ENCODE data around the gene SPATC1L. TPM values are rescaled to one million over a fixed set of nuclear protein-coding genes. Genes with fewer than 3 reads are reported as not detected.
"Not testable (repeated sequence)": the region's sequence is repeated elsewhere in the genome, so short reads cannot be mapped to it uniquely, and the experiment has no call there.

Gene SPATC1L
- total and polyA plus RNA-seq, 2 donors (not counting 3 experiments of a cell fraction or from before 2014, with no cell fraction given): 11.5 to 15.3 TPM

DNA sequence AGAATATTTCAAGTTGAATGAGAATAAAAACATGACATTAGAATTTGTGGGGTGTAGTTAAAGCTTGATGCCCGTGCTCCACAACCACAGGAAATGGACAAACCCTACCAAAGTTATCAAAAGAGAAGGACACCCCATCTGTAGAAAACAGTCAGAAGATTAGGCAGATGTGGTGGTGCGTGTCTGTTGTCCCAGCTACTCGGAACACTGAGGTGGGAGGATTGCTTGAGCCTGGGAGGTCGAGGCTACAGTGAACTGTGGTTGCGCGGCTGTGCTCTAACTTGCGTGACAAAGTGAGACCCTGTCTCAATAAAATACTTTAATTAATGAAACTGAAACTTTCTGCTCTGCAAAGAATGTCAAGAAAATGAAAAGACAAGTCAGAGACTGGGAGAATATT, 1.5 kb upstream of the SPATC1L start:
- intact Hi-C loops (cut with micrococcal nuclease) (loop anchor here (5.0 kb wide), 1 partner anchor 33 kb away; no protein-coding TSS in a partner anchor), dilution Hi-C loops (cut with MboI; ENCODE audit: extremely low pct_ligation_motif_present, low sequenced_read_pairs) (no loop called here)
- BruUV-seq (replicated peaks): no TSS peak
- Histone ChIP-seq H3K9ac (replicated peaks; ENCODE audit: extremely low read depth, insufficient read depth, low read length) (no peak overlapping the region), H3K36me3 (ENCODE audit: control insufficient read depth in 2 of 2, extremely low read depth in 1 of 2, insufficient read depth in 2 of 2, low read length in 2 of 2) (no peaks in the 10 kb centered on the region), H3K4me3 (replicated peaks in 1 of 3; ENCODE audit: insufficient read depth in 1 of 3, low read depth in 1 of 3, low read length in 3 of 3) (no peak overlapping the region), H3K27me3 (ENCODE audit: control insufficient read depth in 2 of 2, insufficient read depth in 2 of 2, low read length in 2 of 2) (no peaks in the 10 kb centered on the region), H3K79me2 (ENCODE audit: control insufficient read depth, insufficient read depth, low read length) (no peaks in the 10 kb centered on the region), H3K27ac (ENCODE audit: insufficient read depth, low read depth, low read length) (no peak overlapping the region), H3K9me1 (replicated peaks; ENCODE audit: control insufficient read depth, extremely low read depth, insufficient read depth, low read length) (no peaks in the 10 kb centered on the region), H4K20me1 (replicated peaks; ENCODE audit: control insufficient read depth, extremely low read depth, insufficient read depth, low read length) (no peaks in the 10 kb centered on the region), H3K4me2 (ENCODE audit: insufficient read depth, low read length) (no peak overlapping the region), H3K9me3 (replicated peaks; ENCODE audit: control insufficient read depth, insufficient read depth, low read length) (no peaks in the 10 kb centered on the region), H2AFZ (ENCODE audit: low read depth, low read length) (no peak overlapping the region), H3K4me1 (ENCODE audit: control insufficient read depth, extremely low read depth, insufficient read depth, low read length) (peaks cover 31% of the 10 kb centered on the region)
- ChIA-PET POLR2A (no interaction called here), CTCF (no interaction called here)
- no peak for FAIRE-seq
- DNase-seq (ENCODE audit: low read depth, low spot score): no peak
- TF ChIP-seq POLR2A (IDR thresholded peaks at IDR 0.05; ENCODE audit: low read depth, low read length) (no peak), POLR2AphosphoS5 (IDR thresholded peaks at IDR 0.05; ENCODE audit: insufficient read depth, low read depth, low read length) (no peak)

DNA sequence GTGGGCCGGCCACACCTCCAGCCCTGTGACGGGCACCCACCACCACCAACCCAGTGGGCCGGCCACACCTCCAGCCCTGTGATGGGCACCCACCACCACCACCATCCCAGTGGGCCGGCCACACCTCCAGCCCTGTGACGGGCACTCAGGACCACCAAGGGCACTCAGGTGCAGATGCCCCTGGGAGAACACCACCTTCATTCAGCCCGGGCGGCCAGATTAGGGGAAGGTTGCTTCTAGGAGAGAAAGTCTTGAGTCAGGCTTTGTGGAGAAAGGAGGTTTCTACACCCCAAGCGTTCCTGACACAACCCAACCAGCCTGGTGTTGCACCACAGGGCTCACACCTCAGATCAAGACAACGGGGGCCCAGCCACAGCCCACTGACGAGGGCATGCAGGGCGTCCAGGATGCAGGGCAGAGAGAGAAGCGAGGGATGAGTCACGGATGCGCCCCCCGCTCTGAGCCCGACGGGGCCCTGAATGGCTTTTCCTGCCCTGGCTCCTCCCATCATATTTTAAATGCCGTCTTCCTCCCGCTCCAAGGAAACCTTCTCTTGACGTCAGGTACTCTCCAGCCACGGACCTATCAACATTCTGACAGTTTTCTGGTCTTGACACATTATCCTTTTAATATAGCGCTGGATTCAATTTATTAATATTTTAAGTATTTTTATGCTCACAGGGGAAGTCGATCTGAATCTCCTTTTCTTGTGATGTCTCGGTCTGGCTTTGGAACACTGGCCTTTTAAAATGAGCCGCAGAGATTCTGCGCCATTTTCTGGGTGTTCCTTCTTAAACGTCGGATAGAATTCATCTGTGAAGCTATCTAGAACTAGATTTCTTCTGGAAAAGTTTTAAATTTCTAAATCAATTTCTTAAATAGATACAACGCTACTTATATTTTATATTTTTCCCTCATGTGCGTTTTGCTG, 631 bp upstream of the SPATC1L start:
- H3K27me3 ChIP-seq (ENCODE audit: control insufficient read depth in 2 of 2, insufficient read depth in 2 of 2, low read length in 2 of 2): no peaks in the 10 kb centered on the region
- H3K9me3 ChIP-seq (replicated peaks; ENCODE audit: control insufficient read depth, insufficient read depth, low read length): no peaks in the 10 kb centered on the region
- FAIRE-seq (peak; percentile 85), DNase-seq (ENCODE audit: low read depth, low spot score) (peak; percentile 95)
- POLR2A ChIA-PET: no interaction called here
- H3K36me3 ChIP-seq (ENCODE audit: control insufficient read depth in 2 of 2, extremely low read depth in 1 of 2, insufficient read depth in 2 of 2, low read length in 2 of 2): no peaks in the 10 kb centered on the region
- dilution Hi-C loops (cut with MboI; ENCODE audit: extremely low pct_ligation_motif_present, low sequenced_read_pairs) (no loop called here), intact Hi-C loops (cut with micrococcal nuclease) (loop anchor here (5.0 kb wide), 1 partner anchor 33 kb away; no protein-coding TSS in a partner anchor)
- H3K9me1 ChIP-seq (replicated peaks; ENCODE audit: control insufficient read depth, extremely low read depth, insufficient read depth, low read length): no peaks in the 10 kb centered on the region
- TF ChIP-seq POLR2A (IDR thresholded peaks at IDR 0.05; ENCODE audit: low read depth, low read length): peak; percentile 36
- no peak for TF ChIP-seq JUN (IDR thresholded peaks at IDR 0.05; ENCODE audit: borderline replicate concordance, insufficient read depth, insufficient read length, low read depth)
- TF ChIP-seq POLR2AphosphoS5 (IDR thresholded peaks at IDR 0.05; ENCODE audit: insufficient read depth, low read depth, low read length): peak; percentile 38
- TF ChIP-seq FOS (IDR thresholded peaks at IDR 0.05; ENCODE audit: borderline replicate concordance, insufficient read depth, low read length): peak; percentile 68
- TF ChIP-seq EZH2 (IDR thresholded peaks at IDR 0.05; ENCODE audit: borderline replicate concordance, low read depth, low read length, severe bottlenecking): no peak
- TF ChIP-seq, protein P1, sequence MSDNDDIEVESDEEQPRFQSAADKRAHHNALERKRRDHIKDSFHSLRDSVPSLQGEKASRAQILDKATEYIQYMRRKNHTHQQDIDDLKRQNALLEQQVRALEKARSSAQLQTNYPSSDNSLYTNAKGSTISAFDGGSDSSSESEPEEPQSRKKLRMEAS (IDR thresholded peaks at IDR 0.05; ENCODE audit: insufficient read depth, insufficient read length): no peak
- no peak for TF ChIP-seq MYC (IDR thresholded peaks at IDR 0.05; ENCODE audit: low read depth, low read length)
- H3K27ac ChIP-seq (ENCODE audit: insufficient read depth, low read depth, low read length): peak overlapping the region; percentile 35
- no peaks in the 10 kb centered on the region for H3K79me2 ChIP-seq (ENCODE audit: control insufficient read depth, insufficient read depth, low read length)
- no peaks in the 10 kb centered on the region for H4K20me1 ChIP-seq (replicated peaks; ENCODE audit: control insufficient read depth, extremely low read depth, insufficient read depth, low read length)
- CTCF ChIA-PET: no interaction called here
- peak overlapping the region; percentile 27 for H3K9ac ChIP-seq (replicated peaks; ENCODE audit: extremely low read depth, insufficient read depth, low read length)
- TSS peak; percentile 42 for BruUV-seq (replicated peaks)
- peak overlapping the region; percentile 12 to 55 (median 52) for H3K4me3 ChIP-seq (replicated peaks in 1 of 3; ENCODE audit: insufficient read depth in 1 of 3, low read depth in 1 of 3, low read length in 3 of 3)
- H2AFZ ChIP-seq (ENCODE audit: low read depth, low read length): peak overlapping the region; percentile 42
- peaks cover 31% of the 10 kb centered on the region for H3K4me1 ChIP-seq (ENCODE audit: control insufficient read depth, extremely low read depth, insufficient read depth, low read length)
- H3K4me2 ChIP-seq (ENCODE audit: insufficient read depth, low read length): peak overlapping the region; percentile 80

GRCh38 chr21:46183337-46183909, 836 bp downstream of the SPATC1L start:
- H3K27me3 ChIP-seq (ENCODE audit: control insufficient read depth in 2 of 2, insufficient read depth in 2 of 2, low read length in 2 of 2); H3K9me1 ChIP-seq (replicated peaks; ENCODE audit: control insufficient read depth, extremely low read depth, insufficient read depth, low read length); CTCF ChIA-PET; DNase-seq (ENCODE audit: low read depth, low spot score); H3K9me3 ChIP-seq (replicated peaks; ENCODE audit: control insufficient read depth, insufficient read depth, low read length); H4K20me1 ChIP-seq (replicated peaks; ENCODE audit: control insufficient read depth, extremely low read depth, insufficient read depth, low read length); H3K27ac ChIP-seq (ENCODE audit: insufficient read depth, low read depth, low read length); H3K36me3 ChIP-seq (ENCODE audit: control insufficient read depth in 2 of 2, extremely low read depth in 1 of 2, insufficient read depth in 2 of 2, low read length in 2 of 2); H2AFZ ChIP-seq (ENCODE audit: low read depth, low read length); POLR2A ChIA-PET; H3K79me2 ChIP-seq (ENCODE audit: control insufficient read depth, insufficient read depth, low read length); intact Hi-C loops (cut with micrococcal nuclease); H3K9ac ChIP-seq (replicated peaks; ENCODE audit: extremely low read depth, insufficient read depth, low read length); FAIRE-seq; dilution Hi-C loops (cut with MboI; ENCODE audit: extremely low pct_ligation_motif_present, low sequenced_read_pairs); BruUV-seq (replicated peaks): not testable (repeated sequence)
- H3K4me2 ChIP-seq (ENCODE audit: insufficient read depth, low read length): peak overlapping the region; percentile 85
- peaks cover 16% of the 10 kb centered on the region for H3K4me1 ChIP-seq (ENCODE audit: control insufficient read depth, extremely low read depth, insufficient read depth, low read length)
- H3K4me3 ChIP-seq (replicated peaks in 1 of 3; ENCODE audit: insufficient read depth in 1 of 3, low read depth in 1 of 3, low read length in 3 of 3): peak overlapping the region in 1 of 3 experiments; percentile 85
